GM19324 (cell line): ENCODE data around the gene TSPAN8.
"Not testable (repeated sequence)": the region's sequence is repeated elsewhere in the genome, so short reads cannot be mapped to it uniquely, and the experiment has no call there.

Source experiments
- ATAC-seq: cut with Tn5 transposase; IDR thresholded peaks from one replicate; pipeline ENCODE4 v1.9.1; 2021; ENCODE audit warnings: mild to moderate bottlenecking, moderate library complexity; ENCODE audit not compliant: unreplicated experiment, low FRiP score

The TSPAN8 gene

DNA sequence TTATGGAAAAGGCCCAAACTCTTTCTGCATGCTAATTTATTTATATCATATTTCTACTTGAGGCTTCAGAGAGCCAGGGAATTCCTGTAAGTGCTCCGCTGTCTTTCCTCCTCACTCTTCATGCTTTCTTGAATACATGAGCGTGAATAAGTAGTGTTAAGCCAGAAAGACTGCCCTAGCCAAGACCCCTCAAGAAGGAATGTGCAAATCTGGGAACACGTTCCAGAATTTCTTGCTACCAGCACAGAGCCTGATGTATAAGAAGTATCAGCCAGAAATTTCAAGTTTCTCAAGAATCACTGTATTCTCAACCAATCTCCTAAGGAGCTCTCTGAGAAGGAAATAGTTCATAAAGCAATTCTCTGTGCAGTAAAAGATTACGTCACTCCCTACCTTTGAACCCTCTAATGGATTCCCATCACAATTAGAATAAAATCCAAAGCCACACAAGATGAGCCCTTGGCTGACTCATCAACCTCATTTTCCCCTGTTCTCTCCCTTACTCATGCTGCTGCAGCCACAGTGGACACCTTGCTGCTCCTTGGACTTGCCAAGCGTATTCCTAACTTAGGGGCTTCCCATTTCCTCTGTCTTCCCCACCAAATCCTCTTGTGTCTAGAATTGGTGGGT is 6.9 kb upstream of the TSPAN8 start:
- ATAC-seq: no peak

DNA sequence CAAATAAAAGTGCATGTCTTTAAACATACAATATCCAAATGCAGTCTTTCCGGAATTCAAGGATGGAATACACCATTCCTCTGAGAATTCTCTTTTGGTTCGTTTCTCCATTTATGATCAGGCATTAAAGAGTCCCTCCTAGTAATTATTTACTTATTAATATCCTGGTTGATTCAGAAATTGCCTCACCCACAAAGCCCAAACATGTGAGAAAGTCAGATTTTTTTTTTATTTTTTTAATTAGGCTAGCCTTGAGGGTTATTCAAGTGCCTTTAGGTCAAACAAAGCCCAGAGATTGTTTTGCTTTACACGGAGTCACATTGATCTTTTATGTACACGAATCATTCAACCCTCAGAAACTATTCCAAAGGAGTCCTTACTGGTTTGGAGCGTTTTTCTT is 6.4 kb upstream of the TSPAN8 start:
- no peak for ATAC-seq

DNA sequence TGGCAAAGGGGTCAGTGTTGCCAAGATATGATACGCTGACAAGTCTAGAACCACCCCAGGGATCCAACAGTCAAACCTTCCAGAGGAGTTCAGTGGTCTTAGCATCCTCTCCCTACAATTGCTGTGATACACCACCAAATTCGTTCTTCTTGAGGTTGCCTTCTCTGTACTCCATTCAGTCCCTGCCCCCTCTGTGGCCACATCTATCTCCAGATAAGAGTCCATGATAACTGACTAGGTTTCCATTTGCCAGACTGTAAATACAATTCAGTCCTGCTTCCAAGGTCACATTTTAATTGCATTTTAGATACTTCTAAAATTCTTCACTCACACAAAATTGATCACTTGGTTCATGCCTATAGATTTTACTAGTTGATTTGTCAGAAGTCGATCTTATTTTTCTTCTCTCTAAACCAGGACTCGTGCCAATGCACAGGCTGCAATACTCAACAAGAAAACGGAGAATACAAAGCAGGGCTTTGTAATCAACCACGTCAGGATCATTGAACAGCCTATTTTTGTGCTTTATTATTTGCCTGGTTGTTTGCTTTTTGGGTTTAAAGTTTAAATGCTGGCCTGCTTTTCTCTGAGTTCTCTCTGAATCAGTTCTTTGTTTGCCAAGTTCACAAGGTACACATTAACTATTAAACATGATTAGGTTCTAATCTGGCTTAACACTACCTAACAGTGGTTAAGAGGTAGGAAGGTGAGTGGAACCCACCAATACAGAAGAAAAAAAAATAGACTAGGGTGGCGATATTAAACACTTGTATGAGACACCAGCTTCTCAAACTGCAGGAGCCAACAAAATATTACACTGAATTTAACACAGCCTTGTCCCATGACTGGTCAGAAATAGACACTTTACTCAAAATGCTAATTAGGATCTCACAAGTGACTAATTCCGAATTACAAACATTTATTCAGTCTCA is 5.3 kb upstream of the TSPAN8 start:
- ATAC-seq: no peak

DNA sequence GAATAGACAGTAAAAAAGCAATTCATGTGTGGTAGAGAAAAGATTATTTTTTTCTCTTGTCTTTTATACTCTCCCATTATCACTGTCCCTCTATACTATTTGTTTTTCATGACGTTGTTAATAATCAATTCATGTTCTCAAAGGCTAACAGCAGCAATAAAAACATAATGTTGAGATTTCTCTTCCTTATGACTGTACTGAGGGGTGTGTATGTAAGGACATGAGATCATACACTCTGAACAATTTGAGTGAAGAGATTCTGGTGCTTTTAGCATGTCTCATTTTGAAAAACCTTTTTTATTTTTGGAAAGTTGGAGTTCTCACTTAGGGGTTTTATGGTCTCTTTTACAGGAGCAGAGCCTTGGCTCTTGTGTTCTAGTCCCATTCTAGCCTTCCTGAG is 3.8 kb upstream of the TSPAN8 start:
- ATAC-seq: no peak

DNA sequence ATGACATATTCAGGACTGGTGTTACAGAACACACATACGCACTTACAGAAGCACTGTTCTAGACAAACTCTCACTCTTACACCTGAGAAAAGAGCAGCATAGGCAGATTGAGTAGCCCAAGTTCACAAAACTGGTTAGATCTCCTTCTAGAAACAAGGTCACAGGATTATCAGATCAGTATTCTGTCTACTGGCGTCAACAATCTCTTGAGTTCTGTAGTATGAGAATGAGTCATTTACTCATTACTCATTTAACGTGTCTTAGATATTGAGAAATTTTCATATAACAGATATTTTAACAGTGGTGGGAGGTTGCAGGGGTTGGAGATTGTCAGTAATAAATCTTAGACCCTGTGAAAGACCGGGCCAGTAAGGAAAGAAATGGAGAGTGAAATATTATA is 2.8 kb upstream of the TSPAN8 start:
- ATAC-seq: no peak

DNA sequence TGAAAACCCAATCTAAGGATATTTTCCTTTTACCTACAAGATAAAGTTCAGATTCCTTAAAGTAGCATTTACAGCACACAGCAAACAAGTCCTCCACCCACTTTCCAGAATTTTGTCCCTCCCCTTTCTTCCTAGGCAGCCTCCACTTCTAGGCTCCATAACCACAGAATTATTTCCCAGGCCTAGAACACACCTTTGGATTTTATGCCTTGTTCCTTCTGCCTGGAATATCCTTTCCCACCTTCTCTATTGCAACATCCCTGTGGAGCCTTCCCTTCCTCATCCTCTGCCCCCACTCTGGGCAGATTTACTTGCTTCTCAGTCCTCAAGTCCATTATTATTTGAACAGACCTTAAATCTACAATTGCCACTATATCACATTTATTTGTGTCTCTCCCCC is 2.1 kb upstream of the TSPAN8 start:
- no peak for ATAC-seq

DNA sequence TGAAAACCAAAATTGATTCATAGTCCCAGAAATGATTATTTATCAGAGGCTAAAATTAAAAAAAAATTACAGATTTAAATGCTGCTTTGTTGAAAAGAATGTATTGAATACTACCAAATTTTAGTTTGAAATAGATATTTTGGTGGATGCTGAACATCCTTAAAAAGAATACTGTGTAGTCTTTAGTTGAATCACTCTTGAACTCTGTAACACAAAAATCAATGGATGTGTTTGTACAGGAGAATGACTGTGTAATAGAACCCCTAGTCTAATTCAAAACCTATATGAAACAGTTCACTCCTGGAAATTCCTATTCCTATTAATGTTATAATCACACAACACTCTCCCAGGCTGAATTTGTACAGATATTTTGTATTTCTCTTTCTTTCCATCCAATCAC is 1.5 kb upstream of the TSPAN8 start:
- no peak for ATAC-seq

DNA sequence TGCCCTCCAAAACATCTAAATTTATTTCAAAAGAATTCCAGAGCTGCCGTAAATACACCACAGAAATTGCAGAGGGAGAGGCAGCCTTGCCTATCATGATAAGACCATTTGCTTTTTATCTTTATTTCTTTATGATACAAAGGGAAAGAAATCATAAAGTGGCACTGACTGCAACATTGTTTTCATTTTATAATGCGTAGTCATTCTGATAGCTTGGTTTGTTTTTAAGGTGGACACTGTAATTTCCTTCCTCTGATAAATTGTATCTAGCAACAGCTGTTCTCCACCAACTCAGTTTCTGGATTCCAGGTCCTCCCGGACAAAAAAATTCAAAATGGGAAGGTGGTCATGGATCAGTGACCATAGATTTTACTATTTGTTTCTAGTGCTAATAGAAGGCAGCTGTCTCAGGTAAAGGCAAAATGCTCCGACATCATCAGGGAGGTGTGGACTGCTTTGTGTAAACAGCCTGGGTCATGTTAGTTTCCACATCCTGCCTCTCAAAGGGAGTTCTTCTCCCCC is 623 bp upstream of the TSPAN8 start:
- no peak for ATAC-seq

GRCh38 chr12:71155225-71155624 is 2.6 kb downstream of the TSPAN8 start:
- no peak for ATAC-seq

GRCh38 chr12:71152851-71153250 is 4.9 kb downstream of the TSPAN8 start:
- no peak for ATAC-seq

- not testable (repeated sequence) for ATAC-seq
Measured at GRCh38 chr12:71150041-71150440, 7.8 kb downstream of the TSPAN8 start.

DNA sequence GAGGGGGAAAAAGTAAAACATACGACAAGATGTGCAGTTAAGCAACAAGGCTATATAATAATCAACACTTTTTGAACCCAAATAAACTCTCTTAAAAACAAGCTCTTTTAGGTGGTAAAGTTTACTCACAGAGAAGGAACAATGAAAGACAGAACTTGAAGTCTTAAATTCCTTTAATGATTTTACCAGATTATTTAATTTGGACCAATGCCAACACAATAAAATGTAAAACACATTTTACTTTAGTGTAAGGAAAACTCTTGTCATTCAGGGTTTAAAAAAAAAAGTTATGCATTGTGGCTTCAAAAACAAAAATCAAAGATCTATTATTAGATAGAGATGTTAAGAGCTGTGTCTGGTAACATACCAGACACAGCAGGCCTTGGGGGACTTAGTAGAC is 13.1 kb downstream of the TSPAN8 start:
- ATAC-seq: no peak

DNA sequence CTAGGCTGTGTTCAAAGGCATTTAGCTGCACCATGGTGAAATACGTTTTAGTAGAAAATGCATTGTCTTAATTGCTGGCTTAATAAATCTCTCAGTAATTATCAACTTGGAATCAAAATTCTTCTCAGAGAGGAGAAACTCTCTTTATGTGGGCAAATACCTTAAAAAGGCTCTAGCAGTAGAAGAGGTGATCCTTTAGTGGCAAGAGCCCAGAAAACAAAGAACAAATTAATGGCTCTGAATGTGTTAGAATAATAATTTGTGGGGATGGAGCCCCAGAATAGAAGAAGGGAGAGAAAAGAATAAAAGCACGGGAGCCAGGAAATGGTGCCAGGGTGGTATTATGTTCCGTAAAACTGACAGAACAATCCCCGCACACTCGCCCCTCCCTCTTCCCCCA is 14.8 kb downstream of the TSPAN8 start:
- ATAC-seq: no peak

GRCh38 chr12:71142016-71142415 is 15.8 kb downstream of the TSPAN8 start:
- no peak for ATAC-seq

GRCh38 chr12:71141378-71141926 is 16.3 kb downstream of the TSPAN8 start:
- no peak for ATAC-seq

DNA sequence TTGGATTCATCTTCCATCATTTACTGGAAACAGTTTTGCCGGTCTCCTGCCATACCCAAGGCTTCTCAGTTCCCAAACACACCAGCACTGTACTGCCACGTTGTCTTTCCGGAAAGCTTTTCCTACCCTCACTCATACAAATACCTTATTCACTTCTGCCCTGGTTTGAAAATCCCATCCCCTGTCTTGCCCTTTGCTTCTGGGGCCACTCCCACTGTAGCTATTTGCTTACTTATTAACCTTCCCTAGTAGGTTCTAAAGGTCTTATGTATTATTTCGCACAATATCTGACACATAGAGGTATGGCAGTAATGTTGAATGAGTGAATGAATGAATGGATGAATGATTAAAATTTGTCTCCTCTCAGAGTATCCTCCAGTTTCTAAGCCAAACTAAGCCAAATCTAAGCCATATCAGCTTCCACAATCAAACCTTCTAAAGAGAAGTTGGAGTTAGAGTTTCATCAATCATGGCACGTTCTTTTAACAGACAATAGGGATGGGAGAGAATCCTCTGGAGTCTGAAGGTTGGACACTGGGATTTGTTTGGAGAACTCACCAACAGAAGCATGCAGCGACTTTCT is 18.6 kb downstream of the TSPAN8 start:
- no peak for ATAC-seq

DNA sequence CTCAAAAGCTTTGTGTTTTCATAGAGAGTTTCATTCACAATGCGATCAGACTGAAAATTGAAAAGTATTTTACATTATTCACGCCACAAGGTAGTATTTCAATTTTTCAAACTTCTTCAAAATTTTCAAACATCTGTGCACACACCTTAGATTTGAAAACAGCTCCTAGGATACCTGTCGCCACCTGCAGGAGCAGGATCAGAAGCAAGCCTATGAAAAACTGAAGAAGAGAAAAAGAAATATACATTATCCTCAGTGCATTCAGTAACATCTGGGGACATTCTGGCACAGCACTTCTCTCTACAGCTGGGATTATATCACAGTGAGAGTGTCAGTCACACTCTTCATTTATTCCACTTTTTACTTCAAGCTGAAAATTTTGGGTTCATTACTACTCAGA is 19.8 kb downstream of the TSPAN8 start:
- no peak for ATAC-seq

- ATAC-seq: no peak
Measured at GRCh38 chr12:71135812-71136176, 22.0 kb downstream of the TSPAN8 start.

DNA sequence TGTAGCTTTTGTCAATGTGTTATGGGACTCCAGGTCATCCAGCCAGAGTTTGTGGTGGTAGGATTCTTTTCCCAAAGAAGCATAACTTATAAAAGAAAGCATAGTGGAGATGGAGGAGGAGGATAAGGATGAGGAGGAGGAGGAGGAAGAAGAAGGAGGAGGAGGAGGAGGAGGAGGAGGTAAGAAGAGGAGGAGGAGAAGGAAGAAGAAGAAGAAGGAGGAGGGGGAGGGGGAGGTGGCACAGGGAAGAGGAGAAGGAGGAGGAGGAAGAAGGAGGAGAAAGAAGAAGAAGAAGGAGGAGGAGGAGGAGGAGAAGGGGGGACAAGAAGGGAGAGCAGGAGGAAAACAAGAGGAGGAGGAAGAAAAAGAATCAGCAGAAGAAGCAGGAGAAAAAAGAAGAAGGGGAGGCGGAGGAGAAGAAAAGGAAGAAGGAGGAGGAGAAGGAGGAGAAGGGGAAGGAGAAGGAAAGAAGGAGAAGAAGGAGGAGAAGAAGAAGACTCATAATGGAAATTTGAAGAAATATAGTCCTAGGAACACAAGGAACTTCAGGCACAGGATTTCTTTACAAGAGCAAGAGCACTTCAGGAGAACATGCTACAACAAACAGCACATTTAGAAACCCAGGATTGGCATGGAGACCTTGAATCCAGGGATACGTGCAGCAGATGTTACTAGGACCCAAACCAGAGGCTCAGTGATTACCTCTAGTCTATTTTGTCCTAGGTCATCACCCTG is 22.6 kb downstream of the TSPAN8 start:
- no peak for ATAC-seq

GRCh38 chr12:71134405-71134804 is 23.4 kb downstream of the TSPAN8 start:
- no peak for ATAC-seq
